SU-DHL-6 (cell line): Measurements from ENCODE around the gene GTF2IRD1.

ENCODE experiments used
- CTCF ChIP-seq: fragments of 200-600 bp; sonication (generic); IDR thresholded peaks from one replicate; pipeline ENCODE4 v1.5.1; 2017; ENCODE audit warnings: antibody characterized with exemption, mild to moderate bottlenecking, low read length, moderate library complexity; ENCODE audit not compliant: insufficient read depth, poor library complexity, severe bottlenecking
- EZH2phosphoT487 ChIP-seq: fragments of 200-600 bp; sonication (generic), shearing (Covaris generic); conservative IDR thresholded peaks from 2 replicates; pipeline ENCODE4 v1.6.1; 2018; ENCODE audit warnings: mild to moderate bottlenecking, antibody characterized with exemption, low read length, moderate library complexity, mixed read lengths

GRCh38 chr7:74615933-74616780, 162.5 kb downstream of the GTF2IRD1 start:
- TF ChIP-seq CTCF, result peak; percentile 20
- TF ChIP-seq EZH2phosphoT487, result no peak
